GM12865 (cell line): ENCODE measurements around the gene PRDX3.

ENCODE experiments used
- DNase-seq: peaks from one replicate; pipeline ENCODE4 v3.0.0; 2010; ENCODE audit warnings: low read depth
- H3K4me3 ChIP-seq: 2 replicates; pipeline ENCODE4 v1.5.1; 2011; ENCODE audit warnings: mild to moderate bottlenecking, low read depth, low read length, control low read depth
- CTCF ChIP-seq: IDR thresholded peaks from 2 replicates; pipeline ENCODE4 v1.5.1; 2011; ENCODE audit warnings: low read length, control low read depth, low read depth, inconsistent platforms; ENCODE audit not compliant: insufficient read depth; ENCODE audit errors: missing control alignments

Gene PRDX3

DNA sequence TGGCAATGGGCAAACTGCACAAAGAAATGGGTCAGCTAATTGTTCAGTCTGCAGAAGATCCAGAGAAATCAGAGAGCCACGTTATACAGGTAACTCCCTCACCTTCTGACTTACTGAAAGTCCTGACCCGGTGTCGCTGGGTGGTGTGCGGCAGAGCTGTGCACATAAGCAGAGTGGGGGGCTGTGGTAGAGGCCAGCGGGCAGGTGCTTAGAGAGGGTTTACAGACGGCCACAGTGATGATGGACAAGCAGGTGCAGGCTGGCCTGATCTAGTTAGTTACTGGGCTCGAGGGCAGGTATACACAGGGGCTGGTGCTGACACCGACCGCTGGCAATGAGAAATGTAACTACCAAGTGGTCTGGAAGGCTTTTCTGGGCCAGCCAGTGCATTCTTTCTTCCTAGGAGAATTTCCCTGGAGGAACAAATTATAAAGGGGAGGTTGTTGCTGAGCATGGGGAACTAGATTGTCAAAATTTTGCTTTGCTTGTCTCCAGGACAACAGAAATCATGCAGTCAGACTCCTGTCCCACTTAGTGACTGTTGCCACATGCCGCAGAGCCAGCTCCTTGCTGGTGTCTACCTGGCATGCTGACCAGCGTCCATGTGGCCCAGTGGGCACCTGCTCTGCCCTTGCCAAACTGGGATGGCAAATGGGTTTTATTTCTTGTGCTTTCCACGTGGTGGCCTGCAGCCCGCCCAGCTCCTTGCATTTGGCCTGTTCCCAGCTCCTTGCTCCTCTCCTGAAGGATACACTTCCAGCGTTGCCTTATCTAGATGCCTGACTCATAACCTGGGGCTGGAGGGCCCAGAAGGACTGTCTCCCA is 45.9 kb downstream of the PRDX3 start:
- no peak overlapping the region for H3K4me3 ChIP-seq
- no peak for DNase-seq
- TF ChIP-seq CTCF: no peak

DNA sequence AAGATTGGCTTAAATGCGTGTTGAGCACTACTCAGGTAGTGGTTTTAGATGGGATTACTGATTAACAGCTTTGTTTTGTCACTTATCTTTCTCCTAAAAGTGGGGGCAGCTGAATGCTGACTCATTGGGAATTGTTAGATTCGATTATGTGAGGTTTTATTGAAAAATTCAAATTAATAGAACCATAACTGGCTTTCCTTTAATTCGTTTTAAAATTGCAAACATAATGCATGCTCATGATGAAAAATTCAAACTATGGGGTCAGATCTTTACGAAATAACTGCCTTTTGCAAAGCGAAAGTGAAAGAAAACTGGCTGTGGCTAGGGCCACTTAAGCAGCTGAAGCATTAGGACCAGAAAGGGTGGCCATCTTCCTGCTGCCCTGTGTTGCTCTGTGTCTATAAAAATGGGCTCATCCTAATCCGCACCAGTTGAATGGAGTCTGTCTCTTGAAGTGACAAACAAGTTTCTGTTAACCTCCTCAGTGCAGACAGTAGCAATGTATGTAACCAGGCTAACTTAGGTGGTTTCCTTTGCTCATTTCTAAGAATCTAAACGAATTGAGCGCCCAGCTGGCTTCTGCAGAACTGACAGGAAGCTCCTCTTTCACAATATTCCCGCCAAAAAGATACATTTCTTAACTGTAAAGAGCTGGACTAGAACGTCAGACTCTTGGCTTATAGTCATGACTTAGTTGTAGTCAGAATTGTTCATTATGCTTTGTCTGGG is 46.9 kb downstream of the PRDX3 start:
- no peak for TF ChIP-seq CTCF
- peak overlapping the region; percentile 37 for H3K4me3 ChIP-seq
- DNase-seq: peak; percentile 70

- TF ChIP-seq CTCF: no peak
These were observed 48.9 kb downstream of the PRDX3 start for GRCh38 chr10:119129721-119130120.

DNA sequence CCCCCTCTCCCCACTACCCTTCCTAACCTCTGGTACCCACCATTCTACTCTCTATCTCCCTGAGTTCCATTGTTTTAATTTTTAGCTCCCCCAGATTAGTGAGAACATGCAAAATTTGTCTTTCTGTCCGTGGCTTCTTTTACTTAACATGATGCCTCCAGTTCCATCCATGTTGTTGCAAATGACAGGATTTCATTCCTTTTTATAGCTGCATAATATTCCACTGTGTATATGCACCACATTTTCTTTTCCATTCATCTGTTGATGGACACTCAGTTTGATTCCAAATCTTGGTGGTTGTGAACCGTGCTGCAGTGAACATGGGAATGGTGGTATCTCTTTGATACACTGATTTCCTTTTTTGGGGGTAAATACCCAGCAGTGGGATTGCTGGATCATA is 52.7 kb downstream of the PRDX3 start:
- TF ChIP-seq CTCF: no peak
- DNase-seq: no peak

More at GRCh38 chr10:119129721-119130120, 48.9 kb downstream of the PRDX3 start:
- H3K4me3 ChIP-seq: no peak overlapping the region
- no peak for DNase-seq

GRCh38 chr10:119120875-119121274 is 57.7 kb downstream of the PRDX3 start:
- no peak for DNase-seq
- no peak overlapping the region for H3K4me3 ChIP-seq
- no peak for TF ChIP-seq CTCF

More for the DNA sequence above, 52.7 kb downstream of the PRDX3 start:
- H3K4me3 ChIP-seq: no peak overlapping the region

DNA sequence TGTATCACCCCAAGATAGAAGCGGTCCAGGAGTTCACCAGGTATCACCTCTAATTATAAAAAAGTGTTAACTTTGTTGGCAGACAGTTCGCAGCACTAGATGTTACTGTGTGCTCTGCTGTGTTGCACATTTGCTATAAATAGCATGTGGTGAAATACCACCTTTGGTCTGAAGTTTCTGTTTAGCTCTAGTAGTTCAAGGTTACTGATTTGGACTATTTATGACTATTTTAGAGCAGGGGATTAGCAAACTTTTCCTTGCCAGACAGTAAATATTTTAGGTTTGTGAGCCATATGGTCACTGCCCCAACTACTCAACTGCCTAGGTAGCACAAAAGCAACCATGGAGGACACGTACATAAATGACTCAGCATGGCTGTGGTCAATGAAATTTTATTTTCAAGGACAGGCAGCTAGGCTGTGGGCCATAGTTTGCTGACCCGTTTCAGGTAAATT is 58.2 kb downstream of the PRDX3 start:
- TF ChIP-seq CTCF: no peak
- DNase-seq: peak; percentile 90
- no peak overlapping the region for H3K4me3 ChIP-seq
